Activated effector memory CD4-positive, alpha-beta T cell treated with Interleukin-2 at 50 U/mL for 16 hours (primary cell): ENCODE measurements around the gene SLC25A33.
A peak's percentile ranks its signal among the peaks of the same experiment; 100 is the strongest.
"Not testable (repeated sequence)": the region's sequence is repeated elsewhere in the genome, so short reads cannot be mapped to it uniquely, and the experiment has no call there.

Source experiments
- DNase-seq: peaks from one replicate; pipeline ENCODE4 v3.0.0-alpha.2; 2020

Gene SLC25A33

GRCh38 chr1:9539829-9540550 is 725 bp downstream of the SLC25A33 start:
- DNase-seq, result no peak

- DNase-seq, result no peak
Observed at GRCh38 chr1:9542430-9542829, 3.2 kb downstream of the SLC25A33 start.

- DNase-seq, result no peak
Observed at GRCh38 chr1:9544926-9545325, 5.7 kb downstream of the SLC25A33 start.

GRCh38 chr1:9549955-9550546 is 10.8 kb downstream of the SLC25A33 start:
- DNase-seq, result no peak

- DNase-seq, result no peak
Observed at GRCh38 chr1:9551984-9552383, 12.7 kb downstream of the SLC25A33 start.

- DNase-seq, result no peak
Observed at GRCh38 chr1:9553736-9554144, 14.5 kb downstream of the SLC25A33 start.

GRCh38 chr1:9555942-9556341 is 16.7 kb downstream of the SLC25A33 start:
- DNase-seq, result no peak

- DNase-seq, result no peak
Observed at GRCh38 chr1:9557624-9558023, 18.4 kb downstream of the SLC25A33 start.

- DNase-seq, result no peak
Observed at GRCh38 chr1:9558271-9558945, 19.1 kb downstream of the SLC25A33 start.

- DNase-seq, result no peak
Observed at GRCh38 chr1:9558946-9559545, 19.8 kb downstream of the SLC25A33 start.

- DNase-seq, result no peak
Observed at GRCh38 chr1:9559673-9560072, 20.4 kb downstream of the SLC25A33 start.

- not testable (repeated sequence) for DNase-seq
Observed at GRCh38 chr1:9560090-9560489, 20.8 kb downstream of the SLC25A33 start.

- no peak for DNase-seq
Observed at GRCh38 chr1:9561429-9561828, 22.2 kb downstream of the SLC25A33 start.

- no peak for DNase-seq
Observed at GRCh38 chr1:9569267-9569666, 30.0 kb downstream of the SLC25A33 start.

GRCh38 chr1:9570886-9571529 is 31.7 kb downstream of the SLC25A33 start:
- DNase-seq, result not testable (repeated sequence)

GRCh38 chr1:9573723-9574122 is 34.5 kb downstream of the SLC25A33 start:
- DNase-seq, result no peak

- no peak for DNase-seq
Observed at GRCh38 chr1:9575486-9575885, 36.2 kb downstream of the SLC25A33 start.

GRCh38 chr1:9576903-9577302 is 37.6 kb downstream of the SLC25A33 start:
- no peak for DNase-seq

GRCh38 chr1:9577423-9577822 is 38.2 kb downstream of the SLC25A33 start:
- DNase-seq, result no peak

- no peak for DNase-seq
Observed at GRCh38 chr1:9580942-9581341, 41.7 kb downstream of the SLC25A33 start.

GRCh38 chr1:9586147-9586766 is 47.0 kb downstream of the SLC25A33 start:
- no peak for DNase-seq

GRCh38 chr1:9588551-9589143 is 49.4 kb downstream of the SLC25A33 start, which contains the start of gene TMEM201:
Gene TMEM201 (plus strand): TSS chr1:9588911. CDS start chr1:9588931, 20 bp downstream.
- peak; percentile 93 for DNase-seq
